Liver (tissue), 9 donors: ENCODE data around the gene CHM. TPM values are rescaled to one million over a fixed set of nuclear protein-coding genes. Genes with fewer than 3 reads are reported as not detected.

ENCODE experiments used
- DNase-seq: peaks from one replicate; pipeline ENCODE4 v3.0.0-alpha.2; 2017; ENCODE audit warnings: low spot score
- H3K27ac ChIP-seq, 2 donors: one replicate each; pipeline ENCODE4 v1.7.0; 2013; ENCODE audit warnings: inconsistent platforms in 2 of 2, low read length in 2 of 2, control low read depth in 1 of 2, low read depth in 1 of 2, mild to moderate bottlenecking in 1 of 2
- H3K27me3 ChIP-seq, 4 donors: one replicate each; pipeline versions ENCODE4 v1.6.1 to v1.7.0; 2013; ENCODE audit warnings: low read length in 3 of 4, inconsistent platforms in 1 of 4, mild to moderate bottlenecking in 1 of 4, moderate library complexity in 1 of 4; ENCODE audit not compliant: control insufficient read depth in 4 of 4, insufficient read depth in 4 of 4
- H3K36me3 ChIP-seq, 4 donors: one replicate each; pipeline versions ENCODE4 v1.6.1 to v1.7.0; 2013; ENCODE audit warnings: low read length in 3 of 4, mild to moderate bottlenecking in 3 of 4, low read depth in 1 of 4, moderate library complexity in 1 of 4; ENCODE audit not compliant: control insufficient read depth in 4 of 4, insufficient read depth in 3 of 4
- H3K4me1 ChIP-seq, 4 donors: one replicate each; pipeline versions ENCODE4 v1.6.1 to v1.7.0; 2013; ENCODE audit warnings: low read length in 3 of 4, mild to moderate bottlenecking in 3 of 4, moderate library complexity in 1 of 4; ENCODE audit not compliant: control insufficient read depth in 4 of 4, insufficient read depth in 4 of 4
- H3K4me3 ChIP-seq, 3 donors: one replicate each; pipeline versions ENCODE4 v1.6.1 to v1.7.0; 2013; ENCODE audit warnings: low read length in 3 of 3, control low read depth in 1 of 3, low read depth in 1 of 3, mild to moderate bottlenecking in 1 of 3
- H3K9ac ChIP-seq, 2 donors: one replicate each; pipeline ENCODE4 v1.7.0; 2013; ENCODE audit warnings: low read length in 2 of 2, mild to moderate bottlenecking in 2 of 2, moderate library complexity in 2 of 2, control low read depth in 1 of 2, low read depth in 1 of 2
- H3K9me3 ChIP-seq, 4 donors: one replicate each; pipeline versions ENCODE4 v1.6.1 to v1.7.0; 2013; ENCODE audit warnings: low read length in 3 of 4; ENCODE audit not compliant: control insufficient read depth in 4 of 4
- EGR1 ChIP-seq, 2 donors: IDR thresholded peaks; 2 replicates each; pipeline ENCODE4 v1.6.1; 2016 to 2018; ENCODE audit warnings: antibody characterized with exemption in 2 of 2, low read depth in 2 of 2
- FOXA1 ChIP-seq: IDR thresholded peaks from 2 replicates; pipeline ENCODE4 v1.6.1; 2016; ENCODE audit warnings: antibody characterized with exemption
- FOXA2 ChIP-seq: IDR thresholded peaks from 2 replicates; pipeline ENCODE4 v1.6.1; 2016; ENCODE audit warnings: antibody characterized with exemption
- GABPA ChIP-seq, 2 donors: IDR thresholded peaks in 1 of 2; conservative IDR thresholded peaks in 1 of 2; 2 replicates each; pipeline ENCODE4 v1.6.1; 2016; ENCODE audit warnings: antibody characterized with exemption in 2 of 2, mild to moderate bottlenecking in 1 of 2, moderate library complexity in 1 of 2
- HNF4A ChIP-seq, 2 donors: conservative IDR thresholded peaks; 2 replicates each; pipeline ENCODE4 v1.6.1; 2016; ENCODE audit warnings: antibody characterized with exemption in 2 of 2, mild to moderate bottlenecking in 2 of 2
- HNF4G ChIP-seq: IDR thresholded peaks from 2 replicates; pipeline ENCODE4 v1.6.1; 2016; ENCODE audit warnings: antibody characterized with exemption
- JUND ChIP-seq, 2 donors: IDR thresholded peaks; 2 replicates each; pipeline ENCODE4 v1.6.1; 2016; ENCODE audit warnings: antibody characterized with exemption in 2 of 2
- NR2F2 ChIP-seq: IDR thresholded peaks from 2 replicates; pipeline ENCODE4 v1.6.1; 2016; ENCODE audit warnings: antibody characterized with exemption
- RAD21 ChIP-seq, 2 donors: IDR thresholded peaks; 2 replicates each; pipeline ENCODE4 v1.6.1; 2016; ENCODE audit warnings: antibody characterized with exemption in 2 of 2, mild to moderate bottlenecking in 2 of 2
- RXRA ChIP-seq, 2 donors: IDR thresholded peaks; 2 replicates each; pipeline ENCODE4 v1.6.1; 2017 to 2018; ENCODE audit warnings: antibody characterized with exemption in 2 of 2, mild to moderate bottlenecking in 1 of 2
- SP1 ChIP-seq: IDR thresholded peaks from 2 replicates; pipeline ENCODE4 v1.6.1; 2018; ENCODE audit warnings: antibody characterized with exemption, mild to moderate bottlenecking
- TAF1 ChIP-seq: conservative IDR thresholded peaks from 2 replicates; pipeline ENCODE4 v1.6.1; 2016; ENCODE audit warnings: antibody characterized with exemption, mild to moderate bottlenecking
- YY1 ChIP-seq: IDR thresholded peaks from 2 replicates; pipeline ENCODE4 v1.6.1; 2016; ENCODE audit warnings: antibody characterized with exemption, mild to moderate bottlenecking
- WGBS: extraction: QIAGEN DNeasy Blood & Tissue Kit; methylation state at CpG from one replicate; pipeline ENCODE4 v1.1.7; 2013; 5-methylcytosine and 5-hydroxymethylcytosine counted together
- polyA plus RNA-seq, 2 donors: library from polyadenylated mRNA; stranded (reverse) in 1 of 2; unstranded in 1 of 2; fragments of 200-250 nt in 1 of 2; fragments of >200 nt in 1 of 2; fragmentation: Nextera tagmentation in 1 of 2; extraction: Ambion mirVana in 1 of 2; gene quantifications; one replicate each; pipeline versions ENCODE4 v1.2.1 to v1.2.3, GENCODE V29; 2013 to 2015
- total RNA-seq, 2 donors: library from RNA; depleted of rRNA; stranded (reverse); fragments of >200 nt; gene quantifications; one replicate each; pipeline ENCODE4 v1.2.3, GENCODE V29; 2014
- TF ChIP-seq, protein P1 (sequence below): fragments of 150-350 bp; IDR thresholded peaks from 2 replicates; pipeline ENCODE4 v1.5.1; 2017; ENCODE audit warnings: improper control_type of control experiment, low read depth, low read length; ENCODE audit not compliant: missing input control
- TF ChIP-seq, protein P2 (sequence below): IDR thresholded peaks from 2 replicates; pipeline ENCODE4 v1.6.1; 2016; ENCODE audit warnings: antibody characterized with exemption
- TF ChIP-seq, protein P3 (sequence below): IDR thresholded peaks from 2 replicates; pipeline ENCODE4 v1.6.1; 2016; ENCODE audit warnings: antibody characterized with exemption, mild to moderate bottlenecking
- TF ChIP-seq, protein P4 (sequence below): IDR thresholded peaks from 2 replicates; pipeline ENCODE4 v1.6.1; 2016; ENCODE audit warnings: antibody characterized with exemption
- TF ChIP-seq, protein P5 (sequence below): IDR thresholded peaks from 2 replicates; pipeline ENCODE4 v1.6.1; 2016; ENCODE audit warnings: antibody characterized with exemption
- donor health status: healthy.
- donor health status: healthy.
- donor health status: healthy.
- donor health status: healthy.
- donor health status: healthy.

CHM gene
- total and polyA plus RNA-seq, 4 donors = 5.1 to 8.1 (median 6.4) TPM

DNA sequence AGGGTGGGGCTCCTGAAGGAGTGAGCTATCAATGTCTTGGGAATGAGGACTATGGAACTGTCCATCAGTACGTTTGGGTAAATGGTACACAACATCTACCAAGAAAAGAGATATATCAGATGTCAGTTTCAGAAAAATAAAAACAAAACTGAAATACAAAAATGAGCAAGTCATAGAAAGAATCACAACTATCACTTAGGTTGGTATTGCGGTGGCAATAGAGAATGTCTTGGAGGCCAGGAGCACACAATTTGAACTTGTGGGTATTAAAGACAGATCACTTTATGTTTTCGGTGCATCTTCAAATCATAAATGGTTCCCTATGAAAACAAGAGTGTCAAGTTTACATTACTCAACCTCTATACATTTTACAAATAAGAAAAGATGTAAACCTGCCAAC lies 176.8 kb downstream of the CHM start:
- Histone ChIP-seq H3K9me3 (no peaks in the 10 kb centered on the region), H3K4me1 (no peaks in the 10 kb centered on the region), H3K27me3 (no peaks in the 10 kb centered on the region), H3K4me3 (no peak overlapping the region), H3K27ac (no peak overlapping the region), H3K9ac (no peak overlapping the region), H3K36me3 (peaks cover 0 to 4% (median 0%) of the 10 kb centered on the region in 4 donors)
- DNase-seq = no peak
- 94% methylated on average over 3 of the region's 3 CpGs for WGBS
- no peak for TF ChIP-seq FOXA1
- TF ChIP-seq, protein P1, sequence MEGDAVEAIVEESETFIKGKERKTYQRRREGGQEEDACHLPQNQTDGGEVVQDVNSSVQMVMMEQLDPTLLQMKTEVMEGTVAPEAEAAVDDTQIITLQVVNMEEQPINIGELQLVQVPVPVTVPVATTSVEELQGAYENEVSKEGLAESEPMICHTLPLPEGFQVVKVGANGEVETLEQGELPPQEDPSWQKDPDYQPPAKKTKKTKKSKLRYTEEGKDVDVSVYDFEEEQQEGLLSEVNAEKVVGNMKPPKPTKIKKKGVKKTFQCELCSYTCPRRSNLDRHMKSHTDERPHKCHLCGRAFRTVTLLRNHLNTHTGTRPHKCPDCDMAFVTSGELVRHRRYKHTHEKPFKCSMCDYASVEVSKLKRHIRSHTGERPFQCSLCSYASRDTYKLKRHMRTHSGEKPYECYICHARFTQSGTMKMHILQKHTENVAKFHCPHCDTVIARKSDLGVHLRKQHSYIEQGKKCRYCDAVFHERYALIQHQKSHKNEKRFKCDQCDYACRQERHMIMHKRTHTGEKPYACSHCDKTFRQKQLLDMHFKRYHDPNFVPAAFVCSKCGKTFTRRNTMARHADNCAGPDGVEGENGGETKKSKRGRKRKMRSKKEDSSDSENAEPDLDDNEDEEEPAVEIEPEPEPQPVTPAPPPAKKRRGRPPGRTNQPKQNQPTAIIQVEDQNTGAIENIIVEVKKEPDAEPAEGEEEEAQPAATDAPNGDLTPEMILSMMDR = no peak
- TF ChIP-seq JUND (IDR thresholded peaks at IDR 0.05) = no peak
- no peak for TF ChIP-seq RAD21 (IDR thresholded peaks at IDR 0.05)
- TF ChIP-seq RXRA (IDR thresholded peaks at IDR 0.05) = no peak
- TF ChIP-seq, protein P2, sequence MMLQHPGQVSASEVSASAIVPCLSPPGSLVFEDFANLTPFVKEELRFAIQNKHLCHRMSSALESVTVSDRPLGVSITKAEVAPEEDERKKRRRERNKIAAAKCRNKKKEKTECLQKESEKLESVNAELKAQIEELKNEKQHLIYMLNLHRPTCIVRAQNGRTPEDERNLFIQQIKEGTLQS = no peak
- TF ChIP-seq FOXA2 = no peak
- no peak for TF ChIP-seq HNF4A (conservative IDR thresholded peaks at IDR 0.05)
- no peak for TF ChIP-seq NR2F2
- TF ChIP-seq, protein P3, sequence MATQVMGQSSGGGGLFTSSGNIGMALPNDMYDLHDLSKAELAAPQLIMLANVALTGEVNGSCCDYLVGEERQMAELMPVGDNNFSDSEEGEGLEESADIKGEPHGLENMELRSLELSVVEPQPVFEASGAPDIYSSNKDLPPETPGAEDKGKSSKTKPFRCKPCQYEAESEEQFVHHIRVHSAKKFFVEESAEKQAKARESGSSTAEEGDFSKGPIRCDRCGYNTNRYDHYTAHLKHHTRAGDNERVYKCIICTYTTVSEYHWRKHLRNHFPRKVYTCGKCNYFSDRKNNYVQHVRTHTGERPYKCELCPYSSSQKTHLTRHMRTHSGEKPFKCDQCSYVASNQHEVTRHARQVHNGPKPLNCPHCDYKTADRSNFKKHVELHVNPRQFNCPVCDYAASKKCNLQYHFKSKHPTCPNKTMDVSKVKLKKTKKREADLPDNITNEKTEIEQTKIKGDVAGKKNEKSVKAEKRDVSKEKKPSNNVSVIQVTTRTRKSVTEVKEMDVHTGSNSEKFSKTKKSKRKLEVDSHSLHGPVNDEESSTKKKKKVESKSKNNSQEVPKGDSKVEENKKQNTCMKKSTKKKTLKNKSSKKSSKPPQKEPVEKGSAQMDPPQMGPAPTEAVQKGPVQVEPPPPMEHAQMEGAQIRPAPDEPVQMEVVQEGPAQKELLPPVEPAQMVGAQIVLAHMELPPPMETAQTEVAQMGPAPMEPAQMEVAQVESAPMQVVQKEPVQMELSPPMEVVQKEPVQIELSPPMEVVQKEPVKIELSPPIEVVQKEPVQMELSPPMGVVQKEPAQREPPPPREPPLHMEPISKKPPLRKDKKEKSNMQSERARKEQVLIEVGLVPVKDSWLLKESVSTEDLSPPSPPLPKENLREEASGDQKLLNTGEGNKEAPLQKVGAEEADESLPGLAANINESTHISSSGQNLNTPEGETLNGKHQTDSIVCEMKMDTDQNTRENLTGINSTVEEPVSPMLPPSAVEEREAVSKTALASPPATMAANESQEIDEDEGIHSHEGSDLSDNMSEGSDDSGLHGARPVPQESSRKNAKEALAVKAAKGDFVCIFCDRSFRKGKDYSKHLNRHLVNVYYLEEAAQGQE = no peak
- TF ChIP-seq, protein P4, sequence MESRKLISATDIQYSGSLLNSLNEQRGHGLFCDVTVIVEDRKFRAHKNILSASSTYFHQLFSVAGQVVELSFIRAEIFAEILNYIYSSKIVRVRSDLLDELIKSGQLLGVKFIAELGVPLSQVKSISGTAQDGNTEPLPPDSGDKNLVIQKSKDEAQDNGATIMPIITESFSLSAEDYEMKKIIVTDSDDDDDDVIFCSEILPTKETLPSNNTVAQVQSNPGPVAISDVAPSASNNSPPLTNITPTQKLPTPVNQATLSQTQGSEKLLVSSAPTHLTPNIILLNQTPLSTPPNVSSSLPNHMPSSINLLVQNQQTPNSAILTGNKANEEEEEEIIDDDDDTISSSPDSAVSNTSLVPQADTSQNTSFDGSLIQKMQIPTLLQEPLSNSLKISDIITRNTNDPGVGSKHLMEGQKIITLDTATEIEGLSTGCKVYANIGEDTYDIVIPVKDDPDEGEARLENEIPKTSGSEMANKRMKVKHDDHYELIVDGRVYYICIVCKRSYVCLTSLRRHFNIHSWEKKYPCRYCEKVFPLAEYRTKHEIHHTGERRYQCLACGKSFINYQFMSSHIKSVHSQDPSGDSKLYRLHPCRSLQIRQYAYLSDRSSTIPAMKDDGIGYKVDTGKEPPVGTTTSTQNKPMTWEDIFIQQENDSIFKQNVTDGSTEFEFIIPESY = no peak
- TF ChIP-seq SP1 = no peak
- TF ChIP-seq, protein P5, sequence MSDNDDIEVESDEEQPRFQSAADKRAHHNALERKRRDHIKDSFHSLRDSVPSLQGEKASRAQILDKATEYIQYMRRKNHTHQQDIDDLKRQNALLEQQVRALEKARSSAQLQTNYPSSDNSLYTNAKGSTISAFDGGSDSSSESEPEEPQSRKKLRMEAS = no peak
- no peak for TF ChIP-seq EGR1 (IDR thresholded peaks at IDR 0.05; ENCODE audit: low read depth in 2 of 2)
- TF ChIP-seq TAF1 = no peak
- no peak for TF ChIP-seq YY1
- TF ChIP-seq GABPA (IDR thresholded peaks at IDR 0.05 in 1 of 2, conservative IDR thresholded peaks at IDR 0.05 in 1 of 2) = no peak
- TF ChIP-seq HNF4G = no peak
